Middle frontal gyrus (tissue), 1 donor: ENCODE results near the gene ZFP36L2.

ENCODE experiments used
- DNase-seq: peaks from one replicate; pipeline ENCODE4 v3.0.0-alpha.2; 2015; ENCODE audit warnings: low spot score; ENCODE audit errors: extremely low spot score

ZFP36L2 gene

GRCh38 chr2:43224131-43224570 lies 2.3 kb downstream of the ZFP36L2 start:
- DNase-seq: no peak

GRCh38 chr2:43223521-43224001 lies 2.8 kb downstream of the ZFP36L2 start:
- no peak for DNase-seq

DNA sequence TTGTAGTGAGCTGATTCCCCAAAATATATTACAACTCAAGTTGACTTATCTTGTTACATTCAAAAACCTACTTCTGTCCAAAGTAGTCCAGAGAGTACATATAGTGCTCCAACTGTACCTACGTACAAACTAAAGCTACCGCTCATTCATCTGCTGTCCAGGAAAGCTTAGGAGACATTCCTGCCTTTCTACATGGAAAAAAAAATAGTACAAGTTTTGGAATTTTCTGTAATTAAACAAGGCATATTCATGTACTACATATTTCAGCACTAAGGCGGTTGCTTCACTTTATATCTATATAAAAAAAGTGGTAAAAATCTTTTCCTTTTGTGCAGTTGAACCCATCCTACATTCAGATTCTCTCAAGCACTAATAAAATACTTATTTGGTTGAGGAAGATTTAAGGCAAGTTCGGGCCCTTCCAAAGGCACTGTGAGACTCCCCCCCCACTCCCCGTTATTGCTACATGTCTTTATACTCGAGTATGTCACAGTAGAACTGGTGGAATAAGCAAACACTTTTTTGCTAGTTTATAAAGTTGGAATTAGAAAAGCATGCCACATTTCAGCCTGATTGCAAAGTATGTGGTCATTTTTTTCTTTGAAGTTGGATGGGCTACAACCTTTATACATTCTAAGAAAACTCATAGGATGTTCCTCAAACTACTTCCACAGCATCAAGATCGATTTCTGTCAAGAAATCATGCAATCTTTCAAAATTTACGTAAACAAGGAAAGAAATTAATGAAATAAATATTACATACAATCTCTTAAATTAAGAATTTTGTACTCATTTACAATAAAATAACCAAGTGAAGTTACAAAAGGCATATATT lies 3.7 kb downstream of the ZFP36L2 start:
- DNase-seq: no peak

GRCh38 chr2:43221763-43222474 lies 4.5 kb downstream of the ZFP36L2 start:
- DNase-seq: peak; percentile 75

GRCh38 chr2:43221124-43221762 lies 5.2 kb downstream of the ZFP36L2 start:
- no peak for DNase-seq

GRCh38 chr2:43220760-43221123 lies 5.7 kb downstream of the ZFP36L2 start:
- no peak for DNase-seq

DNA sequence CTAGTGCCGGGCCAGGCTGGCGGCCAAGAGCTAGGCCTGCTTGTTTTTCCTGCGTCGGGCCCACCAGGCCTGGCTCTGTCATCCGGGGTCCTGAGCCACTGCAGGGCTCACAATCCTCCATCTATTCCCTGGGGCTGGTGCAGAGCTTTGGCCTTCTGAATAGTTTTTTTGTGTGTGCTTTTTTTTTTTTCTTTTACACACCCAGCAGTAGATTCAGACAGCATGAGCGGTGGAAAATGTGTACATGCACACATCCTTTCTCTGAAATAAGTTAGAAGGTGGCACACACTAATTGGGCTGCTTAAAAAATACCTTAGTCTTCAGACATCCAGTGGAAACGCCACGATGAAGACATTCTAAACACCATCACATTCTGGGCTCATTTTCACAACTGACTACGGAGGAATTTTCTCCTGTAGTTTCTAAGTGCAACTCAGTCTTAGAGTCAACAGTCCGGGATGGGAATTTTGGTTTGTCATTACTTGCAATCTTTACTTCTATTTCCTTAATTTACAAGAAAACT lies 6.1 kb downstream of the ZFP36L2 start:
- no peak for DNase-seq

- DNase-seq: peak; percentile 43
Observed at GRCh38 chr2:43219383-43220228, 6.8 kb downstream of the ZFP36L2 start.

DNA sequence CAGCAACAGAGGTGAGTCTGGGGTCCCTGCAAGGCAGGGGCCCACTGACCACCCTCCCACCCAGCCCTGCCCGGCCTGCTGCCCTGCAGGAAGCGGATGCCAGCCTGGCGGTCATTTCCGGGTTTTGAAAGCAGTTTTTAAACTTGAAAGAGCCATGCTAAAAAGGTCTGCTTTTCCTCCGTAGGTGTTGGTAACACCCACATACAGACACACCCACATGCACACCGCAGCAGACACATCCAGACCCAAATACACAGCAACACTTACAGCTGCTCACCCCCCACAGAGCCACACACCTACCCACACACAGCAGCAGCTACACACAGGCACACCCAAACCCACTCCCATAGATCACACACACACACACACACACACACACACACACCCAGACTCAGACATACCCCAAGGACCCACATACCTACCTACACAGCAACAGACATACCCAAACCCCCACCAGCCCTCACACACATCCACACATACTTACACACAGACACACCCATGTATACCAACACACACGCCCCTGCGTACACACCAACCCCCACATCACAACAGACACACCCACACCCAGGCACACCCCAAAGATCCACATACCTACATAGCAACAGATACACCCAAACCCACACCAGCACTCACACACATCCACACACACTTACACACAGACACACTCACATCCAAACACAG lies 7.6 kb downstream of the ZFP36L2 start:
- no peak for DNase-seq

GRCh38 chr2:43218155-43218701 lies 8.2 kb downstream of the ZFP36L2 start:
- no peak for DNase-seq

DNA sequence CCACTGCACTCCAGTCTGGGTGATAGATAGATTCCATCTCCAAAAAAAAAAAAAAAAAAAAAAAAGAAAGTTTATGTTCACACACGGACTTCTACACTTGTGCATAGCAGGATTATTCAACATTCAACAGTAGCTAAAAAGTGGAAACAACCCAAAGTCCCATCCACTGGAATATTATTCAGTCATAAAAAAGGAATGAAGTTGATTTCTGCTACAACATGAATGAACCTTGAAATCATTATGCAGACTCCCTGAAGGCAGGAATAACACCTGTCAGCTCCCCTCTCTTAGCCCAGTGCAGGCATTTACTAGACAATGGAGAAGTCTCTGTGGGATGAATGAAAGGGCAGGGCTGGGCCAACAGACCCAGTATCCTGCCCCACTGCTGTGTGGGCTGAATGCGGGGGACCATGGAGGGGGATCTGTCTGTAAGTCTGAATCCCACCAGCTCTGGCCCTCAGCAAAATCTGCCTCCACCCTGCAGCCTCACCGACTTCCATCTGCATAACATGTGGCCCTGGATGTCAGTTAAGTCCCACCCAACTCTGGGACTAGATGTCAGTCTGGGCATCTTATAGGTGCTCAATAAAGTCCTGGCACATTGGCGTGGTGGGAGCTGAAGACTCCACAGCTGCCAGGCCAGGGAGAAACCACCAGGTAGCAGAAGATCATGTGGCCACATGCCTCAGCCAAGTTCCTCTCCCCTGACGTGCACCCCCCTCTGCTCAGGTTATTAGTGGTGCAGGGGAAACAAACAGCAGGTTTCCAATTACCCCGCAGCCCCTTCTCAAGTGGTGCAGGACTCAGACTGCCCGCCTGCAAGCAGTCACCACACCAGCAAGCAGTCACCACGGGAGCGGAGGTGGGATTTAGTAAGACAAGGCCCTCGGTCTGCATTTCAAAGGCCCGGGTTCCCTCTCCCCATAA lies 8.9 kb downstream of the ZFP36L2 start:
- DNase-seq: no peak

GRCh38 chr2:43216629-43217028 lies 9.8 kb downstream of the ZFP36L2 start:
- DNase-seq: no peak

- no peak for DNase-seq
Observed at GRCh38 chr2:43215673-43216255, 10.6 kb downstream of the ZFP36L2 start.

DNA sequence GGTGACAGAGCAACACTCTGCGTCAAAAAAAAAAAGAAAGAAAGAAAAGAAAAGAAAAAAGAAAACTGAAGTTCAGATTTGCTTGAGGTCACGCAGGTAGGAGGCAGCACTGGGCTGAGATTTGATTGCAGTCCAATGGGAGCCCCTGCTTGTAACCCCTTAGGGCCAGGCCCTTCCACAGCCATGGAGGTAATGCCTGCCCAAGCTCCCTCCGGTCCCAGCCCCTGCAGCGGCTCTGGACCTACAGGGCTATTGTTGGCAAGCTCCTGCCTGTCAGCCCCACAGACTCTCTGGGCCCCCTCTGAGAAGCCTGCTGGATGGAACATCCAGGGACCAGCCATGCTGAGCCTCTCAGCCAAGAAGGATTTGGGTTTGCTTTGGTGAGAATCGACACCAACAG lies 12.2 kb downstream of the ZFP36L2 start:
- no peak for DNase-seq

GRCh38 chr2:43212931-43213330 lies 13.5 kb downstream of the ZFP36L2 start:
- DNase-seq: no peak

DNA sequence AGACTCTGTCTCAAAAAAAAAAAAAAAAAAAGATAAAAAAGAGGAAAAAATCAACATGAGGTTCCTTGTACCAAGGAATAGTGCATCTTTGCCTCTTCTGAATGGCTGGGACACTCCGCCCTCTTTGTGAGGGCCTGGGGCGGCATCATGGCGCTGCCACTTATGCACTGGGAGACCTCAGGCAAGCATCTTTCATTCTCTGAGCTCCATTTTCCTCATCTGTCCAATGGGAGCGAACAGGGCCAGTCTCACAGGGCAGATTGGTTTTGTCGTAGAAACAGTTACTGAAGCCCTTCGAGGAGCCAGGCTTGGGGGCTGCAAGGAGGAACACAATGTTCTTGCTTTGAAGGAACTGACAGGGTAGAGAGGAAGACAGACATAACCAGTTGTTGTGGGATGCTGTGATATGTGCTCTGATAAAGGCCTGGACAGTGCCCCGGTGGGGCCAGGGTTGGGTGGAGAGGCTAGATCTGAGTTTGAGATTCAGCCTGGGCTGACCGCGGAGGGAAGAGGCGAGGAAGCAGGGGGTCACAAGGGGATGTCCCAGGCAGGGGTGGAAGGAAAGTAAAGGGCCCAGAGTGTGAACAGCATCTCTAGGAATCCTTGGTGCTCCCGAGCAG lies 14.1 kb downstream of the ZFP36L2 start:
- DNase-seq: no peak

- no peak for DNase-seq
Observed at GRCh38 chr2:43210467-43211303, 15.7 kb downstream of the ZFP36L2 start.
